Measurements from ENCODE around the gene CT47B1. TPM values are rescaled to one million over a fixed set of nuclear protein-coding genes. Genes with fewer than 3 reads are reported as not detected.

The CT47B1 gene
- total RNA-seq, 1 donor from 2014 or later, result not detected

DNA sequence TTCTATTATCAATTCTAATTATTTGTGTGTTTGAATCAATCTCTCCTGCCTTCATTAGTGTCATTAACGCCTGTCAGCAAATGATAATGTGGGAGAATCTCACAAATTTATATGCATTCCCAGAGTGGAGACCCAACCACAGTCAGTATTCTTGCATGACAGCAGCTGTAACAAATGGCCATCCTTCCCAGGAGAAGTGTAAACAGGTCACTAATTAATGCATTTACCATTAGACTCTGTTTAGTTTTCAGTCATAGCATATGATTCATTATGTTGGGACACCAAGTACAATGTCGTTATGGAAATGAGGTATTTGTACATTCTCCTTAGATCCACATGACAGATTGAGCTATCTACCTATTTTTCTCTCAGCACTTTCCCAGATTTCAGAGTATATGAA lies 50.5 kb downstream of the CT47B1 start:
- no peak for DNase-seq (ENCODE audit: low read depth)
- Histone ChIP-seq H3K27ac (ENCODE audit: low read depth, low read length) (no peak overlapping the region), H3K4me2 (ENCODE audit: low read length) (no peak overlapping the region), H3K9ac (ENCODE audit: low read length) (no peak overlapping the region), H3K79me2 (ENCODE audit: insufficient read depth, low read length) (no peaks in the 10 kb centered on the region), H4K20me1 (ENCODE audit: insufficient read depth, low read length) (no peaks in the 10 kb centered on the region), H3K36me3 (ENCODE audit: insufficient read depth, low read length) (no peaks in the 10 kb centered on the region), H3K9me3 (ENCODE audit: insufficient read depth, low read depth, low read length) (no peaks in the 10 kb centered on the region), H3K4me3 (ENCODE audit: insufficient read depth, low read depth, low read length) (no peak overlapping the region), H3K27me3 (ENCODE audit: insufficient read depth, low read length) (no peaks in the 10 kb centered on the region), H2AFZ (ENCODE audit: low read depth, low read length) (no peak overlapping the region), H3K4me1 (ENCODE audit: insufficient read depth, low read length) (no peaks in the 10 kb centered on the region)
- TF ChIP-seq, protein P1, sequence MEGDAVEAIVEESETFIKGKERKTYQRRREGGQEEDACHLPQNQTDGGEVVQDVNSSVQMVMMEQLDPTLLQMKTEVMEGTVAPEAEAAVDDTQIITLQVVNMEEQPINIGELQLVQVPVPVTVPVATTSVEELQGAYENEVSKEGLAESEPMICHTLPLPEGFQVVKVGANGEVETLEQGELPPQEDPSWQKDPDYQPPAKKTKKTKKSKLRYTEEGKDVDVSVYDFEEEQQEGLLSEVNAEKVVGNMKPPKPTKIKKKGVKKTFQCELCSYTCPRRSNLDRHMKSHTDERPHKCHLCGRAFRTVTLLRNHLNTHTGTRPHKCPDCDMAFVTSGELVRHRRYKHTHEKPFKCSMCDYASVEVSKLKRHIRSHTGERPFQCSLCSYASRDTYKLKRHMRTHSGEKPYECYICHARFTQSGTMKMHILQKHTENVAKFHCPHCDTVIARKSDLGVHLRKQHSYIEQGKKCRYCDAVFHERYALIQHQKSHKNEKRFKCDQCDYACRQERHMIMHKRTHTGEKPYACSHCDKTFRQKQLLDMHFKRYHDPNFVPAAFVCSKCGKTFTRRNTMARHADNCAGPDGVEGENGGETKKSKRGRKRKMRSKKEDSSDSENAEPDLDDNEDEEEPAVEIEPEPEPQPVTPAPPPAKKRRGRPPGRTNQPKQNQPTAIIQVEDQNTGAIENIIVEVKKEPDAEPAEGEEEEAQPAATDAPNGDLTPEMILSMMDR (IDR thresholded peaks at IDR 0.05; ENCODE audit: insufficient read depth, low read depth, low read length), result no peak
- TF ChIP-seq EZH2 (IDR thresholded peaks at IDR 0.05; ENCODE audit: insufficient read depth, low read length), result no peak
- Mint-ChIP-seq H3K27me3 (ENCODE audit: low read depth, unreplicated experiment) (peaks cover 50% of the 10 kb centered on the region), H3K9me3 (ENCODE audit: unreplicated experiment) (peaks cover 5% of the 10 kb centered on the region), H3K4me1 (ENCODE audit: low read depth, unreplicated experiment) (no peaks in the 10 kb centered on the region), H3K36me3 (ENCODE audit: low read depth, unreplicated experiment) (no peaks in the 10 kb centered on the region), H3K27ac (ENCODE audit: unreplicated experiment) (no peak overlapping the region), H3K4me3 (ENCODE audit: unreplicated experiment) (no peak overlapping the region)
- no peak for FAIRE-seq

DNA sequence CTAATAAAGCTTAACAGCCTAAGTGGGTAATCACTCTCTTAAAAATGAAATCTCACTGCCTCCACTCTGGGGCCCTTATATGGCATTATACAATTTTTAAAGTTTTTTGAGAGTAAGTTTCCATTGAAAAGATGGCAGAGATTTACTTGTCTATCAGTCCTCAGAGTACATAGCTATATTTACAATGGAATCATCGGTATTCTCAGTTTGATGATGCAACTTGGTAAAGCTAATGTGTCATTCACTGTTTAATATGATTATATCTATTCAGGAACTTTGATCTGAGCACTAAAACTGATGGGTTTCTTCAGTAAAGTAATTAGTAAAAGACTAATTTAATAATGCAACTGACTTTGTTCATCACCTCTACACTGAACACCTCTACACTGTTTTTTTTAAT lies 51.6 kb downstream of the CT47B1 start:
- DNase-seq (ENCODE audit: low read depth) (no peak), FAIRE-seq (no peak)
- no peak for TF ChIP-seq EZH2 (IDR thresholded peaks at IDR 0.05; ENCODE audit: insufficient read depth, low read length)
- TF ChIP-seq, protein P1 (IDR thresholded peaks at IDR 0.05; ENCODE audit: insufficient read depth, low read depth, low read length), result no peak
- Histone ChIP-seq H3K79me2 (ENCODE audit: insufficient read depth, low read length) (no peaks in the 10 kb centered on the region), H3K36me3 (ENCODE audit: insufficient read depth, low read length) (no peaks in the 10 kb centered on the region), H3K4me3 (ENCODE audit: insufficient read depth, low read depth, low read length) (no peak overlapping the region), H3K27ac (ENCODE audit: low read depth, low read length) (no peak overlapping the region), H3K4me2 (ENCODE audit: low read length) (no peak overlapping the region), H2AFZ (ENCODE audit: low read depth, low read length) (no peak overlapping the region), H3K27me3 (ENCODE audit: insufficient read depth, low read length) (no peaks in the 10 kb centered on the region), H3K9me3 (ENCODE audit: insufficient read depth, low read depth, low read length) (no peaks in the 10 kb centered on the region), H4K20me1 (ENCODE audit: insufficient read depth, low read length) (no peaks in the 10 kb centered on the region), H3K9ac (ENCODE audit: low read length) (no peak overlapping the region), H3K4me1 (ENCODE audit: insufficient read depth, low read length) (no peaks in the 10 kb centered on the region)
- Mint-ChIP-seq H3K9me3 (ENCODE audit: unreplicated experiment) (peaks cover 3% of the 10 kb centered on the region), H3K4me3 (ENCODE audit: unreplicated experiment) (no peak overlapping the region), H3K27me3 (ENCODE audit: low read depth, unreplicated experiment) (peaks cover 54% of the 10 kb centered on the region), H3K36me3 (ENCODE audit: low read depth, unreplicated experiment) (no peaks in the 10 kb centered on the region), H3K4me1 (ENCODE audit: low read depth, unreplicated experiment) (no peaks in the 10 kb centered on the region), H3K27ac (ENCODE audit: unreplicated experiment) (no peak overlapping the region)

DNA sequence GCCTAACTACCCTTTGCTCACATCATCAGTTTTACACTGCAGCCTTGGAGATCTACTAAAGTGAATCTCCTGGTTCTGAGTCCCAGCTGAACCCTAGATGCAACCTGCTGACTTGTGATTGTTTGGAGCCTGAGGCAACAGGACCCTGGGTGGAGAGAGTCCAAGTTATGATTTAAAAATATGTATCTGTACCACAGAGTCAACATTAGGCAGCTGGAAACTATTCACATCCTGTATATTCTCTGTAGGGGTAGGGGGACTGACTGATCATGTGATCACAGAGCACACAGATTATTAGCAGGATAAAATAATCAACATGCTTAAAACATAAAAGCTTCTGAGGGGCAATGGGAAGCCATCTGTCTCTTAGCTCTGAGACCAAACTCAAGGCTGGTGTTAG lies 52.1 kb downstream of the CT47B1 start:
- no peaks in the 10 kb centered on the region for H3K36me3 Mint-ChIP-seq (ENCODE audit: low read depth, unreplicated experiment)
- no peak for DNase-seq (ENCODE audit: low read depth)
- peaks cover 3% of the 10 kb centered on the region for H3K9me3 Mint-ChIP-seq (ENCODE audit: unreplicated experiment)
- no peaks in the 10 kb centered on the region for H3K4me1 ChIP-seq (ENCODE audit: insufficient read depth, low read length)
- H4K20me1 ChIP-seq (ENCODE audit: insufficient read depth, low read length), result no peaks in the 10 kb centered on the region
- FAIRE-seq, result no peak
- H3K27ac ChIP-seq (ENCODE audit: low read depth, low read length), result no peak overlapping the region
- H3K36me3 ChIP-seq (ENCODE audit: insufficient read depth, low read length), result no peaks in the 10 kb centered on the region
- no peaks in the 10 kb centered on the region for H3K79me2 ChIP-seq (ENCODE audit: insufficient read depth, low read length)
- H3K9me3 ChIP-seq (ENCODE audit: insufficient read depth, low read depth, low read length), result no peaks in the 10 kb centered on the region
- H3K4me3 ChIP-seq (ENCODE audit: insufficient read depth, low read depth, low read length), result no peak overlapping the region
- H3K27me3 ChIP-seq (ENCODE audit: insufficient read depth, low read length), result no peaks in the 10 kb centered on the region
- H3K9ac ChIP-seq (ENCODE audit: low read length), result no peak overlapping the region
- H3K4me2 ChIP-seq (ENCODE audit: low read length), result no peak overlapping the region
- TF ChIP-seq, protein P1 (IDR thresholded peaks at IDR 0.05; ENCODE audit: insufficient read depth, low read depth, low read length), result no peak
- TF ChIP-seq EZH2 (IDR thresholded peaks at IDR 0.05; ENCODE audit: insufficient read depth, low read length), result no peak
- H3K27ac Mint-ChIP-seq (ENCODE audit: unreplicated experiment), result no peak overlapping the region
- H3K4me1 Mint-ChIP-seq (ENCODE audit: low read depth, unreplicated experiment), result no peaks in the 10 kb centered on the region
- no peak overlapping the region for H2AFZ ChIP-seq (ENCODE audit: low read depth, low read length)
- no peak overlapping the region for H3K4me3 Mint-ChIP-seq (ENCODE audit: unreplicated experiment)
- H3K27me3 Mint-ChIP-seq (ENCODE audit: low read depth, unreplicated experiment), result peaks cover 54% of the 10 kb centered on the region

Other genes starting within 250 kb of the CT47B1 start
- 12.7 and 12.8 TPM in 2 replicates for gene C1GALT1C1, start 245.8 kb downstream of the CT47B1 start, total RNA-seq
- not detected in 2 replicates for gene CT47A11, start 61.3 kb upstream of the CT47B1 start, total RNA-seq
- not detected in 2 replicates for gene CT47A10, start 66.2 kb upstream of the CT47B1 start, total RNA-seq
- not detected in 2 replicates for gene CT47A9, start 71.0 kb upstream of the CT47B1 start, total RNA-seq
- not detected in 2 replicates for gene CT47A8, start 75.9 kb upstream of the CT47B1 start, total RNA-seq
- not detected in 2 replicates for gene CT47A7, start 80.7 kb upstream of the CT47B1 start, total RNA-seq
- gene CT47A6, start 85.6 kb upstream of the CT47B1 start, total RNA-seq, result not detected in 2 replicates
- not detected in 2 replicates for gene CT47A5, start 90.5 kb upstream of the CT47B1 start, total RNA-seq
- gene CT47A4, start 95.3 kb upstream of the CT47B1 start, total RNA-seq, result not detected in 2 replicates
- not detected in 2 replicates for gene CT47A3, start 100.2 kb upstream of the CT47B1 start, total RNA-seq
- gene CT47A2, start 105.1 kb upstream of the CT47B1 start, total RNA-seq, result not detected in 2 replicates
- not detected in 2 replicates for gene CT47A1, start 109.9 kb upstream of the CT47B1 start, total RNA-seq
- 0.53 and 0.66 TPM in 2 replicates for gene GLUD2, start 171.7 kb upstream of the CT47B1 start, total RNA-seq